Activated T-helper 9 cell treated with anti-CD3 and anti-CD28 coated beads, Interleukin-2, amount 50 U/mL, for 16 hours (primary cell): ENCODE measurements around the gene MMP17.
A peak's percentile ranks its signal among the peaks of the same experiment; 100 is the strongest.

ENCODE experiments used
- DNase-seq: peaks from one replicate; pipeline ENCODE4 v3.0.0-alpha.2; 2020; ENCODE audit warnings: low read depth

Gene MMP17

GRCh38 chr12:131830914-131831571 lies 2.9 kb downstream of the MMP17 start:
- DNase-seq, result peak; percentile 6

GRCh38 chr12:131831635-131832041 lies 3.4 kb downstream of the MMP17 start:
- no peak for DNase-seq

GRCh38 chr12:131832321-131833231 lies 4.4 kb downstream of the MMP17 start:
- DNase-seq, result no peak

GRCh38 chr12:131833288-131833895 lies 5.2 kb downstream of the MMP17 start:
- DNase-seq, result no peak

GRCh38 chr12:131833896-131834641 lies 5.9 kb downstream of the MMP17 start:
- DNase-seq, result no peak

- DNase-seq, result no peak
These were observed 6.8 kb downstream of the MMP17 start for GRCh38 chr12:131834798-131835615.

GRCh38 chr12:131835616-131836171 lies 7.5 kb downstream of the MMP17 start:
- DNase-seq, result no peak

- DNase-seq, result no peak
These were observed 8.0 kb downstream of the MMP17 start for GRCh38 chr12:131836193-131836592.

- DNase-seq, result no peak
These were observed 8.7 kb downstream of the MMP17 start for GRCh38 chr12:131836714-131837397.

GRCh38 chr12:131840643-131841416 lies 12.6 kb downstream of the MMP17 start:
- DNase-seq, result no peak

GRCh38 chr12:131841547-131841946 lies 13.4 kb downstream of the MMP17 start:
- no peak for DNase-seq

GRCh38 chr12:131842169-131842568 lies 14.0 kb downstream of the MMP17 start:
- DNase-seq, result no peak

GRCh38 chr12:131843527-131843926 lies 15.3 kb downstream of the MMP17 start:
- no peak for DNase-seq

- DNase-seq, result no peak
These were observed 15.9 kb downstream of the MMP17 start for GRCh38 chr12:131844140-131844539.

GRCh38 chr12:131844656-131845055 lies 16.5 kb downstream of the MMP17 start:
- no peak for DNase-seq

GRCh38 chr12:131845121-131845520 lies 16.9 kb downstream of the MMP17 start:
- DNase-seq, result no peak

GRCh38 chr12:131847456-131847855 lies 19.3 kb downstream of the MMP17 start:
- no peak for DNase-seq

GRCh38 chr12:131848753-131849152 lies 20.6 kb downstream of the MMP17 start:
- no peak for DNase-seq

- no peak for DNase-seq
These were observed 21.7 kb downstream of the MMP17 start for GRCh38 chr12:131849700-131850553.
